Stimulated activated CD8-positive, alpha-beta memory T cell treated with anti-CD3 and anti-CD28 coated beads, Interleukin-7, amount 100 ng/mL, for 24 hours (primary cell): ENCODE measurements around the gene SLC23A3.
A peak's percentile ranks its signal among the peaks of the same experiment; 100 is the strongest.

Experiments used
- DNase-seq: peaks from one replicate; pipeline ENCODE4 v3.0.0-alpha.2; 2020; ENCODE audit warnings: low read depth

SLC23A3 gene, protein sequence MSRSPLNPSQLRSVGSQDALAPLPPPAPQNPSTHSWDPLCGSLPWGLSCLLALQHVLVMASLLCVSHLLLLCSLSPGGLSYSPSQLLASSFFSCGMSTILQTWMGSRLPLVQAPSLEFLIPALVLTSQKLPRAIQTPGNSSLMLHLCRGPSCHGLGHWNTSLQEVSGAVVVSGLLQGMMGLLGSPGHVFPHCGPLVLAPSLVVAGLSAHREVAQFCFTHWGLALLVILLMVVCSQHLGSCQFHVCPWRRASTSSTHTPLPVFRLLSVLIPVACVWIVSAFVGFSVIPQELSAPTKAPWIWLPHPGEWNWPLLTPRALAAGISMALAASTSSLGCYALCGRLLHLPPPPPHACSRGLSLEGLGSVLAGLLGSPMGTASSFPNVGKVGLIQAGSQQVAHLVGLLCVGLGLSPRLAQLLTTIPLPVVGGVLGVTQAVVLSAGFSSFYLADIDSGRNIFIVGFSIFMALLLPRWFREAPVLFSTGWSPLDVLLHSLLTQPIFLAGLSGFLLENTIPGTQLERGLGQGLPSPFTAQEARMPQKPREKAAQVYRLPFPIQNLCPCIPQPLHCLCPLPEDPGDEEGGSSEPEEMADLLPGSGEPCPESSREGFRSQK

DNA sequence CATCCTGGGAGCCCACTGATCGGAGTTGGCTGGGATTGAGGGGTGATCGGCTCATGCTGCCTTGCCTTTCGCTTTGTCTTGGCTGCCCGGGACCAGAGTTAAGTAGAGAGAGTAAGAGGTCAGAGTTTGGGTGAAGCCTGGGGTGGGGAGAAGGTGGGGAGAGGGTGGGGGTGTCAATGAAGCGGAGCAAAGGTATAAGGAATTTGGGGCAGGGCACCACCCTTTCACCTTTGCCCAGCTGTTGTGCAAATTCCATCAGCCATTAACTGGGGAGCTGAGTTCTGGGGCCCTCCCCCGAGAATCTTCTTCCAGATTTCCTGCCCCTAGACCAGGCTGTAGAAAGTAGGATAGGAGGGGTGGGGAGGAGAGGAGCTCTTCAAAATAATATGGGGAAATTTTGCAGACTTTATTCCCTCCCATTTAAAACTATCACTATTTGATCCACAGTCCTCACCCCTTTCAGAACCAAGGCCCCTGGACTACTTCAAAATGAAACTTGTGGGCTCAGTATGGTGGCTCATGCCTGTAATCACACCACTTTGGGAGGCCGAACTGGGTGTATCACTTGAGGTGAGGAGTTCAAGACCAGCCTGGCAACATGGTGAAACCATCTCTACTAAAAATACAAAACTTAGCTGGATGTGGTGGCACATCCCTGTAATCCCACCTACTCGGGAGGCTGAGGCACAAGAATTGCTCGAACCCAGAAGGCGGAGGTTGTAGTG is at the start of gene SLC23A3:
Gene SLC23A3 (minus strand): TSS at position 100 of the 725 bp plus-strand sequence. CDS start 45 bp downstream, at position 55.
- no peak for DNase-seq

DNA sequence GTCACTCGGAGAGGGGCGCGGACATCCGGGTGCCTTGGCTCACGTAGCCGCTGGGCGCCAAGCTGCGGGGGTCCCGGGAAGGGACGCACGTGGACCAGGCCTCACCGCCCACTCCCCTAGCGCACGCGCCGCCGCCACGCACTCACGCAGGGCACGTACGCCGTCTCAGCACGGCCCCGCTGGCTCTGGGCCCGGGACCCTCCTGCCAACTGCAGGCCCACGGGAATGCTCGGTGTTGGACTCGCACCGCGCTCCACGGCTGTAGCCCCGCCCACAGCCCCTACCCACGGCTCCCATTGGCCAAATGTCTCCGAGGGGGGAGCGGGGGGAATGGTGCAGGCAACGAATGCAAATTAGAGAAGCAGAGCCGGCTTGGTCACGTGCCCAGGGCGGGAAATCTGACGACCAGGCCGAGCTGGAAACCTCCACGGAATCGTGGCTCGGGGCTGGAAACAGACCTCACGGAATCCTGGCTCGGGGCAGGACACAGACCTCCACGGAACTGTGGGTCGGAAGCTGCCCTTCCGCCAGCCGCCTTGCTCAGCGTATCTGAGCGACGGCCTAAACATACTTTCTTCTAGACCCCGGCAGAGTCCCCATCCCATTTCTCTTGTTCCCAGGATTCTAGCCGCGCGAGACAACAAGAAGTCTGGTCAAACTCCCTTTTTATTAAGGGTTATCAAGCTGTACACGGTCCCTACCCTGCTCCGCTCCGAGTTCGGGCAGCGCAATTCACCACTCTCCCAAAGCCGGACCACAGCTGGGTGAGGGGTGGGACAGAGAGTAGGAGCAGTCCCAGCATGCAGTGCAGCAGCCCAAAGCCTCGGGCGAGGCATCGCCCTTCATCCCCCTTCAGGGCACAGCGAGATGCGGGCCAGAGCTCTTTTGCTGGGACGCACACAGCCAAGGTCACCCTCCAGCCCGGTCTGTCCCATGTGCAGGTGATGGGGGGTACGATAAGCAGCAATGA is 49.2 kb upstream of the SLC23A3 start, which contains the start of gene ABCB6:
Gene ABCB6 (minus strand): TSS at position 227 of the 970 bp plus-strand sequence. CDS start 285 bp downstream, outside the sequence.
- DNase-seq, result peak; percentile 79

DNA sequence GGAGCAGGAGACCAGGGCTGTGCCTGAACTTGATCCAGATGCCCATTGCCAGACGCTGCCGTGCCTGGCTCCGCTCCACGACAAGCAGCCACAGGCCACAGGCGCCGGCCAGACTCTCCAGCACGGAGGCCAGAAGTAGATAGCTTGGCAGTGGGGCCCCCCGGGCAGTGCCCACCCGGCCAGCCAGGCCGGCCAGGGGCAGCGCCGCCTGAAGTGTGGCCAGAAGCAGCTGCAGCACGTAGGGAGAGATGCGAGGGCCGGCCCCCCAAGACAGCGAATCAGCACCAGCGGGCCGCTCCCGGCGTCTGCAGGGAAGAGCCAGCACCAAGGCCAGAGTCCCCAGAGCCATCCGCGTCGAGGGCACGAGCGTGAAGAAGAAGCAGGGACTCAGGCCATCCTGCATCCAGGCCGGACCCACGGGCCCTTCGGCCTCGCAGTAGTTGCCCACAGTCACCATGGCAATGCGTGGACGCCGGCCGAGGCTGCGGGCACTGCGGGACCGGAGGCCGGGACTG is 48.4 kb upstream of the SLC23A3 start:
- DNase-seq, result no peak

DNA sequence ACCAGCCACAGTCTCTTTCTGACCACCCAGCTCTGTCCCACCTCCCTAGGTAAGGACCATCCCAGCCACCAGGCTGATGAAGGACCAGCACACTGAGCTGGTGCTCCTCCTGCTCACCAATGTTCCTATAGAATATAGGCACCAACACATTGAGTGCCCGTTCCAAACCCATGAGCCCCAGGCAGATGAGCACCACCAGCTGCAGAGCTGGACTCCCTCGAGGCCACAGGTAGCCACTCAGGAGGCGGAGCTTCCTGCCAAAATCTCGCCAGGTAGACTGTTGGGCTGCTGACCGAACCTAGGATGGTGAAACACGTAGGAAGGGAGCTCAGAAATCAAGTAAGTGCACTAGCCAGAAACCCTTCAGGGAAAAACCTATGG is 46.7 kb upstream of the SLC23A3 start:
- no peak for DNase-seq

DNA sequence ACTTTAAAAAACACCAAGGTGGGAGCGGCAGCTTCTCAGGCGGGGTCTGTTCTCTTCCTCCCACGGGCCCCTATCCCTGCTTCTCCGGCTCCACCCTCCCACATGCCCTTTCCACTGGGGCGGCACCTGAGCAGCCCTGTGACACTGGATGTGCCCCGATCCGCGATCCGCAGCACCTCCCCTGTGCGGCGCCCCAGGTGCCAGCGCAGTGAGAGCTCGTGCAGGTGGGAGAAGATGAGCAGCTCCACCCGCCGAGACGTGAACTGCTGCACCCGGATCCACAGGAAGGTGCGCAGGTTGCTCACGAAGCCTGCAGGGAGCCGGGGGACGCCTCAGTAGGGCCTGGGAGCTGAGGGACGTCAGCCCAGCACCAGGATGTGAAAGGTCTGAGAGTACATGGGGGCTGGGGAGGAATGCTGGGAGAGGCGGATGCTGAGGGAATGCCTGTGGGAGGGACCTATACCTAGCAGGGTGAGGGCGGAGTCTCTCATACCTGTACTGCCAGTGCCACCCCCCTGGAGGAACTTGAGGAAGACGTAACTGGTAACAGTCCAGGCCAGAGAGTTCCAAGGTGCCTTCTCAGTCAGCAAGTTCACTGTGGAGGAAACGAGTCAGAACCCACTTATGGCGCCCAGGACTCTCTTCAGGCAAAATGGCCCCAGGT is 46.2 kb upstream of the SLC23A3 start:
- DNase-seq, result no peak

DNA sequence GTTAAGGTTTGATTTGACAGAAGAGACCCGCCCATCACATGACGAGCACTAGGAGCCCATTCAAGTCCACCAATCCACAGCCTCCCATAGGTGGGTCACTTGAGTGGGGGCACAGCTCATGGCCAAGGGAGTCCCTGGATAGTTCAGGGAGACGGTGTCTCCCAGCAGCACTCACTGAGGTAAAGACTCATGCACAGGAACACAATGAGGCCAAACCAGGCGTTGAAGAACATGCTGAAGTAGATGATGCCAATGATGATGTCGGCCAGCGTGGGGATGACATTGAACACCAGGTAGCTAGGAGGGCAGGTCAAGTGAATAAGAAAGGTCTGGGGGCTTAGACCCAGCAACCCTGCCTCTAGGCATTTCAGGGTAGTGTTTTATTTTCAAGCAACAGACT is 45.0 kb upstream of the SLC23A3 start:
- DNase-seq, result no peak

DNA sequence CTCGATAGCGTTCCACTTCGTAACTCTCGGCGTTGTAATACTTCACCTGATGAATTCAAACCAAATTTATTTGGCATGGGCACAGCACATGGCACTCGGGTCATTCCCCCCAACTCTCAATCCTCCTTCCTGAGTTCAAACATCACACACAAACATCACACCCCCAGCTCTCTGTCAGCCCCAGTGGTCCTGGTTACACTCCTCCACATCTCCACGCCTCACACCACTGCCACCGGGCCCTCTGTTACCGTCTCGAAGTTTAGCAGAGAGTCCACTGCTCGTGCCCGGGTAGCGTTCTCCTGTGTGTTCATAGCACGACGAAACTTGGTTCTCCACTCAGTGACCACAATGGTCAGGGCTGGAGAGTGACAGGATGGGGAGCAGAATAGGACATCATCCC is 44.3 kb upstream of the SLC23A3 start:
- DNase-seq, result no peak

DNA sequence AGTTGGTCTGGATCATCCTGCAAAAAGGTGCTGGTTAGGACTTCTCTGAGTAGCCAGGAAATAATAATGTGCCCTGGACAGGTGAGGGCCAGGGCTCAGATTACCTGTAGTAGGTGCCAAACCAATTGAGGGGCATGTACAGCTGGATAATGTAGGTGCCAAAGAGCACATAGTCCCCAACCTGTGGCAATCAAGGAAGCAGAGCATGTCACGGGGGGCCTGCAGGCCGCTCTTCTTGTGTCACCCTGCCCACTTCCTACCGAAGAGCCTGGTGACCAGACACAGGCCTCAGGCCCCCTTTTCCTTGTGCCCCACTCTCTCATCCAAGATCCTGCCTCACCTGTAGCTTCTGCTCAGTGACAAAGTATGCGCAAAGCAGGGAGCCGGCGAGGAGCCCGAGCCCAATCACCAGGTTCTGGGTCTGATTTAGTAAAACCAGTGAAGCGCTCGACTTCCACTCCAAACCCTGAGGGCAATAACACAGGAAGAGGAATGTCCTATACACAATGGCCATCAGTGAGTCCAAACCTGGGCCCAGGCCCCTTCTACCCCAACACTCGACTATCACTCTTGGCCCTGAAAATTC is 43.8 kb upstream of the SLC23A3 start:
- no peak for DNase-seq

DNA sequence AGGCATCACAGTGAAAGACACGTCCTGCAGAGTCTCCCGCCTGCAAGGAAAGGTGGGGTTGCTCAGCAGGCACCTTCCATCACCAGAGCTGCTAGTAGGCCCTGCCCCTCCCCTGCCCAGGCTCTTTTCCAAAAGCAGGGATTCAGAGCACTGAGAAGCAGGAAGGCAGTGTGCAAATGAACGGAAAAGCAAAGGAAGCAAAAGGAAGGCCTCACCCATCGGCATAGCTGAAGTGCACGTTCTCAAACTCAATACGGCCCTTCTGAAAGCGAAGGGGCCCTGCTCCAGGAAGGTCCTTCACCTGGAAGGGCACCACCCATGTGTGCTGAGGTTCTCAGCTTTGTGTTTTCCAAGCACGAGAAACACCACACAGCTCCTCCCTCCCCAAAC is 43.2 kb upstream of the SLC23A3 start:
- DNase-seq, result no peak

DNA sequence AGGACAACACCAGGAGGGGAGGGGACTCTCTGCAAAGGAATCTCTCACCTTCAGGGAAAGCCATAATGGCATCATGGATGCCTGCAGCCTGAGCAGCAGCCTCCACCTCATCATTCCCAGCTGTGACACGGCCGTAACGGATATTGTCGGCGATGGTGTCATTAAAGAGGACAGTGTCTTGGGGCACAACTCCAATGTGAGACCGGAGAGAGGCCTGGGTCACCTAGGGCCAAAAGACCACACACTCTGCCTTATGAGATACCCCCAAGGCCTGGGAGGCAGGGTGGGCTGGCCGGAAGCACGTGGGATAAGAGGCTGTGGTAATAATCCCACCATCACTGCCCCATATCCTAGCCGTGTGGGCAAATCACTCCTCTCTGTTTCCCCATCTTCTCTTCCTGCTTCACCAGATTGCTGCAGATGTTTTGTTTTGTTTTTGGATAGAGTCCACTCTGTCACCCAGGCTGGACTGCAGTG is 41.1 kb upstream of the SLC23A3 start:
- DNase-seq, result no peak

DNA sequence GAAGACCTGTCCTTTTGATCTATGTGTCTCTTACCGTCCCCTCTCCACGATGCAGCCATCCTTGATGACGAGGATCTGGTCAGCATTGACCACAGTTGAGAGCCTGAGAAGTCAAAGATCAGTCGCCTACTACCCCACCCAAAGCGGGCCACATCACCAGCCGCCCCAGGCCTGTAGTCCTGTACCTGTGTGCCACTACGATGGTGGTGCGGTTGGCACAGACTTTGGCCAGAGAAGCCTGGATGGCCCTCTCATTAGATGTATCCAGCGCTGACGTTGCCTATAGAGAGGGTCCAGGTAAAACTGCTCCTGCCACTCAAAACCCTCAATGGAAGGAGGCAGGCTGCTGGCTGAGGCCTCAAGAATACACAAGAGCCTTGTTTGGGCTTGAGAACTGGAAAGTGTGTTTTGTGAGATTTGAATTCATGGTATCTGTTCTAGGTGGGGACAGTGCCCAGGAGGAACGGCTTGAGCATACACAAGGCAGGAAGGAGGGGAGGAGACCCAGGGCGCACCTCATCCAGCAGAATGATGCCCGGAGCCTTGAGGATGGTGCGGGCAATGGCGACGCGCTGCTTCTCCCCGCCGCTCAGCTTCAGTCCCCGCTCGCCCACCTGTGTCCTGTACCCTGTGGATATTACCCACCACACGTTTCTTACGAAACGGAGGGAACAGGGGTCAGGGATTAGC is 40.5 kb upstream of the SLC23A3 start:
- DNase-seq, result no peak

DNA sequence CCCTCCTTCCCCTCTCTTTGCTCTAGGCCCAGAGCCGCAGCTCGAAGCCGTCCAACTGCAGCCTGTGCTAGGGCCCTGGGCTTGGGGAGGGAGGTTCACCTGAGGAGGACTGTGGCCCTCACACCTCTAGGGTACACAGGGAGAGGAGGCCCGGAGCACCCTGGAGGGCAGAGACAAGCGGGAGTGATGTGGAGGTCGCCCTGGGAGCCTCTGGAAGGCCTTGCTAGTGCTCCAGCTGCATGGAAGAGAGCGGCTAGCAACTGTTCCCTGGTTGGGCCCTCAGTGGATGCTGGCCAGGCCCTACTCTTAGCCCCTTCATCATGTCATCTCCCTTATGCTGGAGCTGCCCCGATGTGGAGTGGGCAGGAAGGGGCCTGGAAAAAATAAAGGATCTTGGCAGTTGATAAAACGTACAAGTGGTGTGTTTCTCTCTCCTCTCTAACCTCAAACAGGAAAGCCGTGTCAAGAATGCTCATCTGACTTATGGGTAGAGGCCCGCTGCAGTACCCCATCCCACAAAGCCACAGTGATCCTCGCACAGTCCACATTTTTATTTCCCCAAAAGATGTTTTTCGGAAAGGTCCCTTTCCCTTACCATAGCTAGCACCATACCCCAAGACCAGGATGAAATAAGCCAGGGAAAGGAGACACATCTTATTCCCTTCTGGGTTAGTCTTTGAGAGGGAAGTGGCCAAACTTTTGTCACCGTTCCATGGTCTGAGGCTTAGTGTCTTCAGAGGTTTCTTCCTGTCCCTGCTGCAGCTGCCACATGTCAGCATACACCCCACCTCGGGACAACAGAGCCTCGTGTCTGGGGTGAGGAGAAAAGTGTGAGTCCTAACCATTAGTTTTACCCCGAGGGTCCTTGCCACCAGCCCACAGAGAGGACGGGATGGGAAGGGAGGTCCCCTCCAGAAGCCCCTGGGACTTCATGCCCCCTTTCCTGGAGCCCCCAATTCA is 39.7 kb upstream of the SLC23A3 start:
- DNase-seq, result no peak

DNA sequence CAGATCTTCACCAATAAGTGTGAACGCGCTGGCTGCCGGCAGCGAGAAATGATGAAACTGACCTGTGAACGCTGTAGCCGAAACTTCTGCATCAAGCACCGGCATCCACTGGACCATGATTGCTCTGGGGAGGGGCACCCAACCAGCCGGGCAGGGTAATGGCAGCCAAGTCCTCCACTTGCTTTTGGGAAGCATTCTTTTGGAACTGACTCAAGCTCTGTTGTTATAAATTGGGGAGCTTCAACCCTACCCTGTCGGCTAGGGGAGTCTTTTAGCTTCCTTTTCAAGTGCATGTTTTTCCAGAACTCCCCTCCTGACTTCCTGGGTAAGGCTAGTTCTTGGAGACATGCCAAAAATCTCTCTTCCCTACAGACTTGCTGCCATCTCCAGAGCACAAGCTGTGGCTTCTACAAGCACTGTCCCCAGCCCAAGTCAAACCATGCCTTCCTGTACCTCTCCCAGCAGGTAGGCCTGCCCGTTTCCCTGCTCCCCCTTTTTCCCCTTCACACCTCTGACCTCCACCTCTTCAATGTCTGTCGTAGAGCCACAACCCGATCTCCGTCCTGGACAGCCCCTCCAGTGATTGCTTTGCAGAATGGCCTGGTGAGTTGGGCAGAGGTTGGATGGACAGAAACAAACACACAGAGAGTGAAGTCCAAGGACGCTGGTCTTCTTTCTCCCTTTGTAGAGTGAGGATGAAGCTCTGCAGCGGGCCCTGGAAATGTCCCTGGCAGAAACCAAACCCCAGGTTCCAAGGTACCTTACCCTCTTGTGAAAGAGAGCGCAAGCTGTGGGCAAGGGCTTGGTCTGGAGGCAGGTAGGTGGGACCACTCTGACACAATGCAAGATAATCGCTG is 38.3 kb upstream of the SLC23A3 start:
- DNase-seq, result no peak

DNA sequence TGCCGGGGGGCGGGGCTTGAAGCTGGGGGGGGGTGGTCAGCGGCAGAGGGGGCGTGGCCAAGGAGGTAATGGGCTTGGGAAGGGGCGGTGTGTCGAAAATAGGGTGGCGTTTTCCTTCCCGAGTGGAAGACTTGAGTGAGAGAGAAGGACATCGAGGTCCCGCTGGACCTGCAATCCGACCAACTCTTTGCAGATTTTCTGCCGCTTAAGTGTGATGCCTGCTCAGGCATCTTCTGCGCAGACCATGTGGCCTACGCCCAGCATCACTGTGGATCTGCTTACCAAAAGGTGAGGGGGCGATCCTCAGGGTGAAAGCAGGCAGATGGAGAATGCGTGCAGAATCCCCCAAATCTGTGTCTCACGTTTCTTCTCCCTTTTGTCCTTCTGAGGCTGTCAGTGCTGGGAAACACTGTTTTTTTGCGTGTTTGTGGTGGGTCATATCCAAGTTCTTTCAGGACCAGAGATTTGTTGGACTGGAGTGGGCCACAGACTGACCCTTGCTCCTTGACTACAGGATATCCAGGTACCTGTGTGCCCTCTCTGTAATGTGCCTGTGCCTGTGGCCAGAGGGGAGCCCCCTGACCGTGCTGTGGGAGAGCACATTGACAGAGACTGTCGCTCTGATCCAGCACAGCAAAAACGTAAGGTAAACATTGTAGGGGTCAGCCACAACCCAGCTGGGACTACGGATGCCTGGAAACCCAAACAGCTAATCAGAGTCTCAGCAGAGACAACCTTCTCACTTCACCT is 37.5 kb upstream of the SLC23A3 start:
- no peak for DNase-seq

DNA sequence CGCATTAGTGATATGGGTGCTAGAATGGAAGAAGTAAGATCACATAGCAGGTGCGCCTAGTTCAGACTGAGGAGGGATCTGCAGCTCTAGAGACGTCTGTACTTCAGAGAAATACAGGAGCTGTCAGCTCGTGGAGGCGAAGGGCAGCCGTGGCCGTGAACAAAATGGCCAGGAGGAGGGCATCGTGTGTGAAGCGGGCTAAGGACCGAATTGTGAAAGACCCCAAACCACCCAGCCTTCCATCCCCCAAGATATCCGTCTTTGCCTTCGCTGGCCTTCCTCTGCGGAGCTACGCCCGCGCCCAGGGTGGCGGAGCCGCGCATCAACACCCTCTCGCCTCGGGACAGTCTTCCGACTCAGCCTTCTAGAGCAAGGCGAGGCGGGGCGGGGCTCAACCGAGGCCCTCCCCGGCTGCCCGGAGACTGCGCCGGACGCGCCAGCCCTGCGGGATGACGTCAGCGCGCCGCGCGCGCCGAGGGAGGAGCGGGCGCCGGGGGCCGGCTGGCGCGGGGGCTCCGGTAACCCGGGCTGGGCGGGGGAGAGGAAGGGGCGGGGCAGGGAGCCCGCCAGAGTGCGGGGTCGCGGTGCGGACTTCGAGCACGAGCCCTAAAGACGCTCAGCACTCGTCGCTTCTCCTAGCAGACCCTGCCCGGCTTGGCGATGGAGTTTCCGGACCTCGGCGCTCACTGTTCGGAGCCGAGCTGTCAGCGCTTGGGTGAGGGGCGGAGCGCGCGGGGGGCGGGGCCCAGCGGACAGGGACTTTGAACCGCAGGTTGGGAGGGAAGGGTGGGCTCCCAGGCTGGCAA is 36.7 kb upstream of the SLC23A3 start, which contains the start of gene ZFAND2B:
Gene ZFAND2B (plus strand): TSS at position 455 of the 806 bp plus-strand sequence. CDS start 206 bp downstream, at position 661.
- peak; percentile 87 for DNase-seq

DNA sequence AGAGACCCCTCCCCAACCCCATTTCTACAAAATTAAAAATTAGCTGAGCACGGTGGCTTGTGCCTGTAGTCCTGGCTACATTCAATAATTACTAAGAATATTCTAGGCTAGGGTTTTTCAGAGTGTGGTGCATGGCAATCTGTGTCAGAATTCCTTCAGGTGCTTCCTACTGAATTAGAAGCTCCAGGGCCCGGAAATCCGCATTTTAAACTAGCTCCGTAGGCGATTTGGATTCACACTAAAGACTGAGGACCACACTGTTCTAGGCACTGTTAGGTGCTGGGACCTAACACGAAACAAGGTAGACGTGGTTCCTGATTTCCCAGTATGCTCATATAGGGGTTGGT is 36.1 kb upstream of the SLC23A3 start:
- DNase-seq, result no peak
